Measurements from ENCODE around the gene GSTA4.

GSTA4 gene, protein sequence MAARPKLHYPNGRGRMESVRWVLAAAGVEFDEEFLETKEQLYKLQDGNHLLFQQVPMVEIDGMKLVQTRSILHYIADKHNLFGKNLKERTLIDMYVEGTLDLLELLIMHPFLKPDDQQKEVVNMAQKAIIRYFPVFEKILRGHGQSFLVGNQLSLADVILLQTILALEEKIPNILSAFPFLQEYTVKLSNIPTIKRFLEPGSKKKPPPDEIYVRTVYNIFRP

DNA sequence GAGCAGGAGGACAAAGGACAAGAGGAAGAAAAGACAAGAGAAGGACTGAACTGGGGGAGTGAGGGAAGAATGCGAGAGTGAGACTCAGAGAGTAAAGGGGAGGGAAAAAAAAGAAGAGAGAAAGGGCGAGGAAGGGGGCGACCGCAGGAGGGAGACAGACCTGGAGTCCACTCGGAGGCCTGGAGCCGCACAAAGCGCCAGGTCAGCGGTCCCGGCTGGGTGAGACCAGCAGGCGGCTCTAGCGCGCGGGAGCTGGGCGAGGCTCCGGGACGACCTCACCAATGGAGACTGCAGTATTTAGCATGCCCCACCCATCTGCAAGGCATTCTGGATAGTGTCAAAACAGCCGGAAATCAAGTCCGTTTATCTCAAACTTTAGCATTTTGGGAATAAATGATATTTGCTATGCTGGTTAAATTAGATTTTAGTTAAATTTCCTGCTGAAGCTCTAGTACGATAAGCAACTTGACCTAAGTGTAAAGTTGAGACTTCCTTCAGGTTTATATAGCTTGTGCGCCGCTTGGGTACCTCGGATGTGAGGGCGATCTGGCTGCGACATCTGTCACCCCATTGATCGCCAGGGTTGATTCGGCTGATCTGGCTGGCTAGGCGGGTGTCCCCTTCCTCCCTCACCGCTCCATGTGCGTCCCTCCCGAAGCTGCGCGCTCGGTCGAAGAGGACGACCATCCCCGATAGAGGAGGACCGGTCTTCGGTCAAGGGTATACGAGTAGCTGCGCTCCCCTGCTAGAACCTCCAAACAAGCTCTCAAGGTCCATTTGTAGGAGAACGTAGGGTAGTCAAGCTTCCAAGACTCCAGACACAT is at the start of gene GSTA4:
Gene GSTA4, minus strand, starts transcription at position 196 of the 824 bp plus-strand sequence. CDS start 1,041 bp downstream, outside the sequence.
- peak; percentile 80 for DNase-seq (ENCODE audit: low read depth)

DNA sequence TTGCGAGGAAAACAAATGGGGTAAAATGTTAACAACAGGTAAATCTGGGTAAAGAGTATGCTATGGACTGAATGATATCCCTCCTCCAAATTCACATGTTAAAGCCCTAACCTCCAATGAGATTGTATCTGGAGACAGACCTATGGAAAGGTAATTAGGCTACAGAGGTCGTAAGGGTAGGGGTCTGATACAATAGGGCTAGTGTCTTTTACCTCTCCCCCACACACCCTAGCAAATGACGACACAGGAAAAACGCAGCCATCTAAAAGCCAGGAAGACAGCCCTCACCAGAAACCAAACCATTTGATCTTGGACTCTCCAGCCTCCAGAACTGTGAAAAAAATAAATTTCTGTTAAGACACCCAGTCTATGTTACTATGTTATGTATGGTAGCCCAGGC is 49.5 kb upstream of the GSTA4 start:
- no peak for DNase-seq (ENCODE audit: low read depth)

DNA sequence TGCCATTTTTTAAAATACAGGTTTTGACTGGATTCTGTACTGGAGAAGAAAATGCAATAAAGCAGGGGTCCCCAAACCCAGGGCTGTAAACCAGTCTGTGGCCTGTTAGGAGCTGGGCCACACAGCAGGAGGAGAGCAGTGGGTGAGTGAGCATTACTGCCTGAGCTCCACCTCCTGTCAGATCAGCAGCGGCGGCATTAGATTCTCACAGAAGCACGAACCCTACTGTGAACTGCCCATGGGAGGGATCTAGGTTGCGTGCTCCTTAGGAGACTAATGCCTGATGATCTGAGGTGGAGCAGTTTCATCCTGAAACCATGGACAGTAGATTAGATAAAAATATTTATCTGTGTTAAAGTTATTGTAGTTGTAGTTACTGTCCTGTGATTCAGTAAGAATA is 49.0 kb upstream of the GSTA4 start:
- no peak for DNase-seq (ENCODE audit: low read depth)

DNA sequence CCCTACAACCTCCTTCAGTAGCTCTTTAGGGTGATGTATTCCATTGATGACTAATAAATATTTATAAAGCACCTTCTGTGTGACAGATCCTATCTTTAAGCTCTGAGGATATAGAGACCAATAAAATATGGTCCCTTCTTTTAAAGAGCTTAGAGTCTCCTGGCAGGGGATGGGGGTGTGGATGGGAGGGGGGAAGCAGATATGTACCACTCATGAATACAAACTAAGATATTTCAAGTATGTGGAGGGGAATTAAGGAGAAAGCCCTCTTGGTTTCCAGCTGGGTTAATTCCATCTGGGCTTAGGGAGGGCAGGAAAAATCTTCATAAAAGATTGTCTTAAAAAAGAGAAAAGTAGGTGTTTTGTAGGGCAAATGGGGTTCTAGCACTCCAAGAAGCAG is 48.5 kb upstream of the GSTA4 start:
- DNase-seq (ENCODE audit: low read depth), result no peak

DNA sequence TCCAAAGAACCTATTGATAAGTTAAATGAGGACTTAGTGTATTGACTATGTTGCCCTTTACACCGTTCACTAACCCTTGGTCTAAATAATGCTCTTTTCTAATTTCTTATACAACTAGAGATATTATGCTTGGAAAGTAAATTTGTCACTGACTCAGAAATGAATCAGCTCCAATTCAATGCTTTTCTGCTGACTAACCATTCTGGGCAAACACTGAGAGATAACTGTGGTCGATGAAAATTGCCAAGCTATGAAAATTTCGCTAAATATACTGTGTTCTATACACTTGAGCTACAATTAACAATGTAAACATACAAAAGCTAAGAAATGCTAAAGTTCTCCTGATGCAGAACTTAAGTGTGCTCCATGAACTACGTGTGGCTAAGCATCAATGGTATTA is 47.0 kb upstream of the GSTA4 start:
- no peak for DNase-seq (ENCODE audit: low read depth)

DNA sequence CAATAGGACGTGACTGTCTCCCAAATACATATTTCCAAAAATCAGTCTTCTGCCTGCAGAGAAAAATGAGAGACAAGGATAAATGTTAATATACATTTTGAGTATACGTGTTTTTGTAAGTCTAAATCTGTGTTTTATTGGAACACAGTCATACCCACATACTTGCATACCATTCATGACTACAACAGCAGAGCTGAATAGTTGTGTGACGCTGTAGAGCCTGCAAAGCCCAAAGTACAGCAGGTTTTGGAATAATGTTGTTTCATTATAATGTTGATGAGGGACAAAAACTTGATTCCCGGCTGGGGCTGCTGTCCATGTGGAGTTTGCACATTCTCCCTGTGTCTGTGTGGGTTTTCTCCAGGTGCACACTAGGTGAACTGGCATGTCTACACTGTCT is 46.3 kb upstream of the GSTA4 start:
- DNase-seq (ENCODE audit: low read depth), result no peak

DNA sequence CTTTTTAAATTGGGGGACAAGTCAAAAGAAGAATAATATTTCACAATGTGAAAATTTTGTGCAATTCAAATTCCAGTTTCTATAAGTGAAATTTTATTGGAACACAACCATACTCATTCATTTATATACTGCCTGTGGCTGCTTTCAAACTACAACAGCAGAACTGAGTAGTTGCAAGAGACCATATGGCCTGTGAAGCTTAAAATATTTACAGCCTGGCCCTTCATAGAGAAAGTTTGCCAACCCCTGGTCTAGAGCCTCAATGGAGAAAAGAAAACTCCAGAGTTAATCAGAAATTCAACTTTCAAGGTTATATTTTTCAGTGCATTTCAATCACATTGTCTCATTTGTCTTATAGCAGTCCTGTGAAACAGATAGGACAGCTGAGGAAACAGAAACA is 43.5 kb upstream of the GSTA4 start:
- no peak for DNase-seq (ENCODE audit: low read depth)

DNA sequence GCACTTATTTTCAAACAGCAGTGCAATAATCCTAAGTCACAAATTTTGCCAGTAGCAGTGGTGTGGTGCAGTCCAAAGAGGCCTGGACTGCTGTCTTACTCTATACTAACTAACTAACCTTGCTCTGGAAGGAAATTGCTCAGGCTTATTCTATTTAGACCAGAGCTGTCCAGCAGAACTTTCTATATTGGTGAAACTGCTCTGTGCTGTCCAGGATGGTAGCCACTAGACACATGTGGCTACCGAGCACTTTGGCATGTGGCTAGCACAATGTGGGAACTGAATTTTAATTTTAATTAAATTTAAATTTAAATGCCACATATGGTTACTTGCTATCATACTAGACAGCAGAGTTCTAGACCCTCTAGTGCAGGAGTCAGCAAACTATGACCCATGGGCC is 43.1 kb upstream of the GSTA4 start:
- no peak for DNase-seq (ENCODE audit: low read depth)

DNA sequence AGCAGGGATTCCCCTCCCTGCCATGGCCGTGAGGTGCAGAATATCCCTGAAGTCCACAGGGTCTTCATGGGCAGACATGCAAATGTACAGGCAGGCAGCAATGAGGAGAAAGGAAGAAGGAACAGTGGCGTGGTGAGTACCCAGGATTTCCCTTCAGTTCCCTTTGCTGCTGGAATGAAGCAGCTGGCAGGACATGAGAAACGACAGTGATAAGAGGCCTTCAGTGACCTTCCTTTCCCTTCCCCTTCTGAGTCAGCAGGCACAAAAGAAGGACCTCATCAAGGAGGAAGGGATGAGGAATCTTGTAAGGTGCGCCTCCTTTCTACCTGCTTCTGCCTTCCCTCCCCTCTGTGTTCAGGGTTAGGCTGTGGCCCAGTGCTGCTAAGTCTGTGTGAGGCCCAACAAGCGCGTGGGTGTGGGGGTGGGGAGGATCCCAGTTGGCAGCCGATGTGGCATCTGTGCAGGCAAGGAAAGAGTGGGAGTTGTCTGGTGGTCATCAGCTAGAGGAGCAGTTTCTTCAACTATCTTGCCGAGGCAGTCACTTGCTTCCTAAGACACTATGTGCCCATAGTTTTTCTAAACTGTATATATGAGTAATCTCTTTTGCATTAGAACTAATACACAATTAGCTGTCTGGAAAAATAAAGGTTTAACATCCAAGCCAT is 40.6 kb upstream of the GSTA4 start:
- DNase-seq (ENCODE audit: low read depth), result no peak

DNA sequence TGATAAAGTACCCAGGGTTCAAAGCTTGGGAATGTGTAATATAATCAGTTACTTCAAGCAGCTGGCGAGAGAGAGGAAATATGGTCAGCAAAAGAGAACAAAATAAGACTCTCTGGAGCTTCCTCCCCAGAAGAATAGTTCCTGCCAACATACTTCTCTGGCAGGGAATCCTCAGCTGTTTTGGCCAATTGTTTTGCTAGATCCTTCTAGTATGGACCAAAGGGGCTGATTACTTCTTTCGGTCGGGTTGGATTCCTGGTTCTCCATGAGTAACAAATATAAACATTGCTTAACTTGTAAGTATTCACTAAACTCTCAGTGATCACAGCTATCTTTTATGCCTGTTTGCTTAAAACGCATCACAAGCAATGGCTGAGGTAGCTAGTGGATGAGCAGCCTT is 38.7 kb upstream of the GSTA4 start:
- no peak for DNase-seq (ENCODE audit: low read depth)

DNA sequence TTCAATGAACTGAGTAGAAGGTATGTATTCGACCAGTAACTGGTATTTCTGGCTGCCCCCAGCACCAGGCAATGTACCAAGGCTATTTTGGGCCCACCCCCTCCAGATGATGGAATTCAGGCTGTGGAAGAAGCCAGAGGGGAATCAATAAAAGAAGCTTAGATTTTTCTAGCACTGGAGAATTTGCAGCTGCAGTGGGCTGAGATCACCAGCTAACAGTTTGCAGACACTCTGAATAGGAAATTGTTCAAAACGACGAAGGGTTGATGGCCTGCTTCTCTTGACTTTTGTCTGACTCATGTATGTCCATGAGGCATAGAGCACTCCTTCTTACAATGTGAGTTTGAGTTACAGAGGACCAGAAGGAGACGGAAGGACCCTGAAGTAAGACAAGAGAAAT is 37.8 kb upstream of the GSTA4 start:
- no peak for DNase-seq (ENCODE audit: low read depth)

DNA sequence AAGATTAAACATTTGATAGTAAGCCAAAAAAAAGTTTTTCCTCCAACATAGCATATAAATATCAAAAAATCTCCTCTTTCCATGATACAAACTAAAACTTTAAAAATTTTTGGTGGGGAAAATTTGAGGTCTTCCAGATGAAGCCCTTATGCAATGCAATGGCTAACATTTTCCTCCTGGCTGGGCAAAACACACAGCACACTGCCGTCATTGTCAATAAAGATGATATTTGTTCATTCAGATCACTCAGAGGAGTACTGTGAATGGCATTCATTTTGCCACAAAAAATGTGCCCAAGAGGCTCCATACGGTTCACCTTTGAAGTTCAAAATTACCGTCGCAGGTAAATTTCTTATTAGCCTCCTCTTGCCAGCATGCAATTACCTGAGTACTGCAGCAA is 36.2 kb upstream of the GSTA4 start:
- no peak for DNase-seq (ENCODE audit: low read depth)

DNA sequence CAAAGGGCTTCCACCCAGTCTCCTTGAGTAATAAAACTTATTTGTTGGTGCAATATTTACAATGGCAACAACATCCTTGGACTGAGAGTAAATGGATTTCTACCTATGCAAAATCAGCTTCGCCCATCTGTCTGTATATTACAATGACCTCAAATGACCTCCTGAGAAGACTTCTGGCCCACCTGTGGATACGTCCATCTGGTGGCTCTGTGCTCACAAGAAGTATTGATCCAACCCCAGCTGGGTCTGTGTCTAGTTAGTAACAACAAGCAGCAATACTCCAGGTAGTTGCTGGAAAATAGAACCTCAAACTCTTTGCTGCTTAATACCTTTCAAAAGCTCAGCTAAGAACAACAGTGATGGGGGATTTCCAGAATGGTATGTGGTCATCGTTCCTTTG is 34.7 kb upstream of the GSTA4 start:
- no peak for DNase-seq (ENCODE audit: low read depth)

DNA sequence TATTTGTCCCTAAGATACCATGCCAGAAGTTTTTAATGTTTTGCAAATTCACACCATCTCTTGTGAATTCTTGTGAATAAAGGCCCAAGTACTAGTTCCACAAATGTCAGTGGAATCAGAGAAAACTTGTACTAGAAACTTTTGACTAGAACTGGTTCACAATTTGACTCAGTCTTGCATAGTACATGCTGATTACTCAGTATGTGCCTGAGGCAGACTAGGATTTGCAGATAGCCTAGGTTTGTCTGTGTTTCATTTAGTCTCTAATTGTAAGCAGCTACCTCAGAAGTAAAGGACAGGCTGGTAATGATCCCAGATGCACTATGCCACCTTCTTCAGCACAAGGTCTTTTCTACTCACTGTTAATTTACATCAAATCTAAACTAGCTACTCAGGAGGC is 34.2 kb upstream of the GSTA4 start:
- no peak for DNase-seq (ENCODE audit: low read depth)

DNA sequence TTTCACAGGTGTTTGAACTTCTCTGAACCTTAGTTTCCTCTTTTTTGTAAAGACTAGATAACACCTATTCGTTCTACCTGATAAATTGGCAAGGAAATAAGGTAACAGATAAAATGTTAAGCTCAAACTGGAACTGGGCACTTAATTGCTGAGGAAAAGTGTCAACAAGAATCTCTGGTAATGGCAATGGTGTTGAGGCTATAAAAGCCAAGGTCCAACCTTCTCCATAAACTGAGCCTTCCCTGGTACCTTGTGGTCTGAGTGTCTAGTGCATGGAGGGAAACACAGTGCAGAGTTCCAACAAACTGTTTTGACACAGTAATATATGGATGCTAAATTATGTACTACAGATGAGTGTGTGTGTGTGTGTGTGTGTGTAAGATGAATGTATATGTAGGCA is 33.4 kb upstream of the GSTA4 start:
- no peak for DNase-seq (ENCODE audit: low read depth)

DNA sequence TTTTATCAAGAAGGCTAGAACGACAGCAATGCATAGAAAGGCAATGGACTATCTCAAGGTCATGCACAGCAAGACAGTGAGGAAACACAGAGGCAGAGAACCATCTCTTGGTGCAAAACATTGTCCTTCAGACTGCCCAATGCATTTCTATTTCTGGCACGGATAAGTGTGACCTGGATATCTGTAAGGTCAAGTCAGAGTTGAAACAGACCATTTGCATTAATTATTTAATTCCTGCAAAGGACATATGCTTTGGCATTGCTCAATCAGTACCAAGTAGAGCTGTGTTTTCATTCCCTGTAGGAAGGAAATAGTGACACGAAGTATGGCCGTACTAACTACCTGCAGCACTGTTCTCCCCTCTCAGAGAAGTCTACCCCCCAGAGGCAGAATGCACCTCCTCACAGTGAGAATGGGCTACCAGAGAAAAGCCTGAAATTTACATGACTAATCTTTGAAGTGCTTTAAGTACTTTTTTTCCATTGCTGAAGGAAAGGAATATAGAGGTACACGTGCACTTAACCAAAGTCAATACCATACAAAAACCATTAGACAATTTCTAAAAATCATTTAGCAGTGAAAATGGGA is 32.1 kb upstream of the GSTA4 start:
- no peak for DNase-seq (ENCODE audit: low read depth)

DNA sequence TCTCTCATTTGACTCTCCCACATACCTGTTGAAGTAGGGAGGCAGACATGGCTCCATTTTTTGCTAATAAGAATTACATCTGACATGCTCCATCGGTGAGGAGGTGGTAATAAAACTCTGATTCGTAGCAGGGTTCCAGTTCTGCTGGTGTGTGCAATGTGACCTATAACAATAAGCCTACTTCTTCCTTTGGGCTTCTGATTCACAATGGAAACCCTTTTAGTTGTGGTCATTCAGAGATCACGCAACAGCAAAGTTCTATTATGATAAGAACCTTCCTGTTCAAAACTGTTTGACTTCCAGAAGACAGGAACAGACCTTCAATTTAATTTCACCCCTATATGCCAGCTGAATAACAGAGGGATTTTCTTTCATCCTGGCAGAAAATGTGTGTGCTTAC is 31.4 kb upstream of the GSTA4 start:
- no peak for DNase-seq (ENCODE audit: low read depth)

DNA sequence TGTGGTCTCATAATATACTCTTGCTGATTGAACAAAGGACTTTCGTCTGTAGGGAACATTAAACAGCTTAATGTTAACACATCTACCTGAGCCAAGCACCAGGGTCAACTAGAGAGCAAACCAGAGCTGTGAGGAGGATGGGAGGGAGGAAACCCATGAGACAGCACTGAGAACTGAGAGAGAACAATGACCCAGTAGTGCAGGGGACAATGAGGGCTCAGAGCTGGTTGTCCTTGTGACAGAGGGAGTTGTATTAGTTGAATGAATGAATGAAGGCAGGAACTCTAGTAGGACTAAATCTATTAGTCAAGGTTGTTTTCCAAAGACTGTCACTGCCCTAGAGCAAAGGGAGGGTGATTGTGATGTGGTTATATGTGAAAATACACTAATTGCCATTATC is 28.2 kb upstream of the GSTA4 start:
- no peak for DNase-seq (ENCODE audit: low read depth)

DNA sequence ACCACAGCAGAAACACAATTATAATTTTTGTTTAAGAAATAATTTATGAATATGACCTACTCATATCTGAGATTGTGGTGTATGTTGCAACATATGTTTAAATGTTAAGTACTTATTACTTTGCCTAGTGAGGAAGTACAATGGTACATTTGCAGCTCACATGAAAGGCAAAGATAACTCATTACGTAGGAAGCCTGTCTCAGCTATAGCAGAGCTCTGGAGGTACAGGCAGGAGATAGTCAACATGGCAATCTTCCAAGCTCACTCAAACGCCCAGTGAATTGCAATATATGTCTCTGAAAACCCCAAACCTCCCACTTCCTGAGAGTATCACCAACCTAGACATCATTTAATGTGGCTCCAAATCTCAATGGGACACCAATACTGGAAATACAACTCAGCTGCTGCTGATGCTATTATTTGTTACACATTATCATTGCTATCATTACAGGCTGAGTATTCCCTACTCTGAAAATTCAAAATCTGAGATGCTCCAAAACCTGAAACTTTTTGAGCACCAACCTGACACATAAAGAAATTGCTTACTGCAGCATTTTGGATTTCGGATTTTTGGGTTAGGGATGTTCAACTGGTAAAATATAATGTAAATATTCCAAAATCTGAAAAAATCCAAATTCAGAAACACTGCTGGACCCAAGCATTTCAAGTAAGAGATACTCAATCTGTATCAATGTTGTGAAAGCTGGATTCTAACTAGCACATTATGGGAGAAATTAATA is 25.1 kb upstream of the GSTA4 start:
- no peak for DNase-seq (ENCODE audit: low read depth)

DNA sequence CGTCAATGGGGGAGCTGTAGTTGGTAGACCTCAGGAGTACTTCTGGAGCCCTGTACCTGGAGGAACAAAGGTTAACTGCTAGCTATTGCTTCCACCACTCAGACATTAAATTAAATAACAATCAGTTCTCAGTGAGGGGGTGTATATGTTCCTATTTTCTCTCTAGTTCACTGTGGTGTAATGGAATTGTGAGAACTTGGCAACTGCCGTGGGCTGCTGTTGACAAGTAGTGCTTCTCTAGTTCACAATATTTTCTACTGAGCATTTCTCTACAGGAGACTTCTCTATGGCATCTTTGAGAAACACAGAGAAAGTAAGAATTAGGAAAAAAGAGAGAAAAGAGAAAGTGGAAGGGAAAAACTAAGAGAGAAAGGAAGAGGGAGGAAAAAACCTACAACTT is 23.4 kb upstream of the GSTA4 start:
- DNase-seq (ENCODE audit: low read depth), result no peak

DNA sequence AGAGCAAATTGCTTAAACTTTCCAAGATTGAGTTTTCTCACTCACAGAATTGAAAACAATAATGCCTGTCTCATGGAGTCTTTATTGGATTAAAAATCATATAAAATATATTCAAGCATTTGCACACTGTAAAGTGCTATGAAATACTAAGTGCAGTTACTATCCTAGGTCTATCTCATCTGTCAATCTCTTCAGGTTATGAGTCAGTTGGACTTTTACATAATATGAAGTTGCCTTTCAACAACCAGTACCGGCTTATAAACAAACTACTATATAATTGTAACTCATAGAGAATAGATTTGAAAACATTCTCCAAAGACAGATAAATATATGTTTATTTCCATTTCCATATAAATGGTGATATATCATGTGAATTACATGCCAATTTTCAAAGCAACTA is 20.4 kb upstream of the GSTA4 start:
- DNase-seq (ENCODE audit: low read depth), result no peak

DNA sequence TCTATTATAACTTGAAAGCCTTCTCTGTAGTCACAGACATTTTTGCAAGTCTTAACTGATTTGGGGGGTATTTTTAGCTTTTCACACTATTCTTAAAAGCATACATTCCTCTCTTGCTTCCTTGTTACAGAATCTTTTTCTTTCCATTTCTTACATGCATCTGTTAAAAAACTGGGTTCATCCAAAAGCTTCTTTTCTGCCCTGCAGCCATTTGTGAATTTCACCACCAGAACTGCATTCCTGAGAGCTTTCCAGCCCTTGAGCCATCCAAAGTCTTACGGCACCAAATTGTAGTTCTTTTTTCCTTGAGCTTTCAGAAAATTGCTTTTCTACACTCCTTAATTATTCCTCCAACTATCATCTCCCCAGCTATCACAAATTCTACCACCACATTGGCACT is 19.7 kb upstream of the GSTA4 start:
- DNase-seq (ENCODE audit: low read depth), result no peak

Measured in stimulated activated CD8-positive, alpha-beta memory T cell treated with anti-CD3 and anti-CD28 coated beads, Interleukin-12 subunit alpha, Interleukin-12 subunit beta, amount 100 ng/mL, for 1 hour (primary cell).